ENCODE data around the gene PLEK2. TPM values are rescaled to one million over a fixed set of nuclear protein-coding genes. Genes with fewer than 3 reads are reported as not detected.

Gene PLEK2
- total RNA-seq, 1 donor, result 2.5 TPM

DNA sequence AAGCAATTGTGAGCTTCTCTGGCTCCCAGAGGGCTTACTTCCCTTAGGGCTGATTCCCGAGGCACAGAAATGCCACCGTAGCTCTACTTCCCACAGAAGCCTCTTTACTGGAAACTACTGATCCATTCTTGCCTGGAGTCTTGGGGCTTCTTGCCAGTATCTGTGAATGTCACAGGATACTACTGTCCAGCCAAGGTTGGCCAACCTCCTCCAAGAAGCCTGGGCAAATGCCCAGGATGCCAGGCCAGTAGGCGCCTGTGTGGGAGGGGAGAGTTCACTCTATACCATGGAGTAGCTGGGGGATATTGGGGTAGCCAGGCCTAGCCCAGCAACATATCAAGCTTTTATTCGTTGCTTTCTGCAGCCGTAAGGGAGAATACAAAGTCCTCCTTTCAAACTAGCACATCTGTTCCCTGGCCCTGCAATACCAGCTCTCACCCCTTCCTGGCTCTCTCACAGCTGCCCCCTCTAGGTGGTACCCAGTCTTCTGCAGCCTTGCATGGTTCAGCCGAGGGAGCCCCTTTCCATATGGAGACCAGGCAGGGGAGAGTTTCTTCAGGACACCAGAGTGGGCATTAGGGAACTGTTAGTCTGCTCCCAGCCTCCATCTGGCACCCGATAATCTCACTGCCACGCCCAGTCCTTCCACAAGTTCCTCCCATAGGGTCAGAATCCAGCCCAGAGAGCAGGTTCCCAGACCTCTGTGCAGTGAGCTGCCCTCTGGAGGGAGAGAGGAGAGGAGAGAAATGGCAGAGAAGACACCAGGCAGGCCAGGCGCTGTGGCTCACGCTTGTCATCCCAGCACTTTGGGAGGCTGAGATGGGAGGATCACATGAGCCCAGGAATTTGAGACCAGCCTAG, 24.3 kb upstream of the PLEK2 start:
- Histone ChIP-seq H4K20me1 (ENCODE audit: insufficient read depth, low read length) (no peaks in the 10 kb centered on the region), H3K4me2 (ENCODE audit: insufficient read depth, low read length) (no peak overlapping the region), H3K4me3 (ENCODE audit: insufficient read depth, low read length) (no peak overlapping the region), H3K4me1 (ENCODE audit: insufficient read depth, low read length) (no peaks in the 10 kb centered on the region), H3K27ac (ENCODE audit: low read depth, low read length) (no peak overlapping the region), H2AFZ (ENCODE audit: low read length) (no peak overlapping the region), H3K79me2 (ENCODE audit: insufficient read depth, low read length) (no peaks in the 10 kb centered on the region), H3K9me3 (ENCODE audit: low read depth, low read length) (no peaks in the 10 kb centered on the region), H3K27me3 (ENCODE audit: insufficient read depth, low read length) (peaks cover 61% of the 10 kb centered on the region), H3K36me3 (ENCODE audit: insufficient read depth, low read length) (no peaks in the 10 kb centered on the region)
- TF ChIP-seq CTCF (IDR thresholded peaks at IDR 0.05; ENCODE audit: extremely low read depth, low read depth, low read length), result no peak
- no peak for DNase-seq (ENCODE audit: insufficient read length, low spot score, missing footprints)

- H4K20me1 ChIP-seq (ENCODE audit: insufficient read depth, low read length), result no peaks in the 10 kb centered on the region
- H3K27me3 ChIP-seq (ENCODE audit: insufficient read depth, low read length), result peaks cover 59% of the 10 kb centered on the region
- no peak overlapping the region for H3K4me2 ChIP-seq (ENCODE audit: insufficient read depth, low read length)
- no peak for TF ChIP-seq CTCF (IDR thresholded peaks at IDR 0.05; ENCODE audit: extremely low read depth, low read depth, low read length)
- H2AFZ ChIP-seq (ENCODE audit: low read length), result no peak overlapping the region
- no peak overlapping the region for H3K27ac ChIP-seq (ENCODE audit: low read depth, low read length)
- no peak for DNase-seq (ENCODE audit: insufficient read length, low spot score, missing footprints)
- no peaks in the 10 kb centered on the region for H3K79me2 ChIP-seq (ENCODE audit: insufficient read depth, low read length)
- no peaks in the 10 kb centered on the region for H3K4me1 ChIP-seq (ENCODE audit: insufficient read depth, low read length)
- no peaks in the 10 kb centered on the region for H3K36me3 ChIP-seq (ENCODE audit: insufficient read depth, low read length)
- H3K9me3 ChIP-seq (ENCODE audit: low read depth, low read length), result no peaks in the 10 kb centered on the region
- no peak overlapping the region for H3K4me3 ChIP-seq (ENCODE audit: insufficient read depth, low read length)
These were observed 23.6 kb upstream of the PLEK2 start for GRCh38 chr14:67435603-67436002.

- Histone ChIP-seq H3K9me3 (ENCODE audit: low read depth, low read length) (no peaks in the 10 kb centered on the region), H2AFZ (ENCODE audit: low read length) (no peak overlapping the region)
- DNase-seq (ENCODE audit: insufficient read length, low spot score, missing footprints), result peak; percentile 76
These were observed 20.1 kb upstream of the PLEK2 start for GRCh38 chr14:67432050-67432564.

More at GRCh38 chr14:67432050-67432564, 20.1 kb upstream of the PLEK2 start:
- TF ChIP-seq CTCF (IDR thresholded peaks at IDR 0.05; ENCODE audit: extremely low read depth, low read depth, low read length), result no peak
- Histone ChIP-seq H3K4me1 (ENCODE audit: insufficient read depth, low read length) (no peaks in the 10 kb centered on the region), H4K20me1 (ENCODE audit: insufficient read depth, low read length) (no peaks in the 10 kb centered on the region), H3K36me3 (ENCODE audit: insufficient read depth, low read length) (no peaks in the 10 kb centered on the region), H3K27ac (ENCODE audit: low read depth, low read length) (no peak overlapping the region), H3K4me3 (ENCODE audit: insufficient read depth, low read length) (no peak overlapping the region), H3K27me3 (ENCODE audit: insufficient read depth, low read length) (peaks cover 46% of the 10 kb centered on the region), H3K79me2 (ENCODE audit: insufficient read depth, low read length) (no peaks in the 10 kb centered on the region), H3K4me2 (ENCODE audit: insufficient read depth, low read length) (no peak overlapping the region)
